ENCODE results near the gene ZCCHC4.

ZCCHC4 gene

DNA sequence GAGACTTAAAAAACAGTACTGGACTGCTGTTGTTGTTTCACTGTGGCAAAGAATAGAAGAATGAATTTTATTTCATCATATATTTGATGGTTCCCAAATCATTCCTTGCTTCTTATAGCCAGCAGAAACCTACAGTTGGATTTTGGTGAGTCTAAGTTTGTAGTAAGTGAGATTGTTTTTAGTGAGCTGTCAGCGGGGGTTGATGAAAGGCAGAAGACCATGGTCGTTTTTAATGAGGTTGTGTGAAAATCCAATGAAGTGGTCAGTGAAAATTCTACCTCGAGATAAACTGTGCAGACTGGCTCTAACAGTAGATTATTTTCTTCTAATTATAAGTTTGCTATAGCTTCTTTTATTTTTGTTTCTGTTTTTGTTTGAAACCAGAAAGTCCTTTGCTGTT is 100.7 kb downstream of the ZCCHC4 start:
- no peaks in the 10 kb centered on the region for H3K27me3 ChIP-seq (ENCODE audit: insufficient read depth, low read depth)
- TF ChIP-seq, protein P1, sequence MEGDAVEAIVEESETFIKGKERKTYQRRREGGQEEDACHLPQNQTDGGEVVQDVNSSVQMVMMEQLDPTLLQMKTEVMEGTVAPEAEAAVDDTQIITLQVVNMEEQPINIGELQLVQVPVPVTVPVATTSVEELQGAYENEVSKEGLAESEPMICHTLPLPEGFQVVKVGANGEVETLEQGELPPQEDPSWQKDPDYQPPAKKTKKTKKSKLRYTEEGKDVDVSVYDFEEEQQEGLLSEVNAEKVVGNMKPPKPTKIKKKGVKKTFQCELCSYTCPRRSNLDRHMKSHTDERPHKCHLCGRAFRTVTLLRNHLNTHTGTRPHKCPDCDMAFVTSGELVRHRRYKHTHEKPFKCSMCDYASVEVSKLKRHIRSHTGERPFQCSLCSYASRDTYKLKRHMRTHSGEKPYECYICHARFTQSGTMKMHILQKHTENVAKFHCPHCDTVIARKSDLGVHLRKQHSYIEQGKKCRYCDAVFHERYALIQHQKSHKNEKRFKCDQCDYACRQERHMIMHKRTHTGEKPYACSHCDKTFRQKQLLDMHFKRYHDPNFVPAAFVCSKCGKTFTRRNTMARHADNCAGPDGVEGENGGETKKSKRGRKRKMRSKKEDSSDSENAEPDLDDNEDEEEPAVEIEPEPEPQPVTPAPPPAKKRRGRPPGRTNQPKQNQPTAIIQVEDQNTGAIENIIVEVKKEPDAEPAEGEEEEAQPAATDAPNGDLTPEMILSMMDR (conservative IDR thresholded peaks at IDR 0.05; ENCODE audit: low read depth, low read length): no peak
- H3K4me2 ChIP-seq: no peak overlapping the region
- H4K20me1 ChIP-seq (ENCODE audit: insufficient read depth): no peaks in the 10 kb centered on the region
- H3K36me3 ChIP-seq (ENCODE audit: insufficient read depth): no peaks in the 10 kb centered on the region
- no peak overlapping the region for H2AFZ ChIP-seq (ENCODE audit: low read depth)
- H3K27ac ChIP-seq: no peak overlapping the region
- H3K9ac ChIP-seq: no peak overlapping the region
- H3K4me1 ChIP-seq (ENCODE audit: low read depth, poor library complexity, severe bottlenecking): no peaks in the 10 kb centered on the region
- no peaks in the 10 kb centered on the region for H3K79me2 ChIP-seq (ENCODE audit: insufficient read depth, low read depth)
- H3K4me3 ChIP-seq (IDR thresholded peaks at IDR 0.05; ENCODE audit: insufficient read depth, low read depth, low read length): no peak overlapping the region

- TF ChIP-seq, protein P1 (conservative IDR thresholded peaks at IDR 0.05; ENCODE audit: low read depth, low read length): no peak
- no peak overlapping the region for H3K9ac ChIP-seq
- no peaks in the 10 kb centered on the region for H3K79me2 ChIP-seq (ENCODE audit: insufficient read depth, low read depth)
- H3K27ac ChIP-seq: no peak overlapping the region
- no peak overlapping the region for H2AFZ ChIP-seq (ENCODE audit: low read depth)
- H3K4me3 ChIP-seq (IDR thresholded peaks at IDR 0.05; ENCODE audit: insufficient read depth, low read depth, low read length): no peak overlapping the region
- H3K27me3 ChIP-seq (ENCODE audit: insufficient read depth, low read depth): no peaks in the 10 kb centered on the region
- no peaks in the 10 kb centered on the region for H3K4me1 ChIP-seq (ENCODE audit: low read depth, poor library complexity, severe bottlenecking)
- no peaks in the 10 kb centered on the region for H3K36me3 ChIP-seq (ENCODE audit: insufficient read depth)
- H4K20me1 ChIP-seq (ENCODE audit: insufficient read depth): no peaks in the 10 kb centered on the region
- no peak overlapping the region for H3K4me2 ChIP-seq
These were observed 104.4 kb downstream of the ZCCHC4 start for GRCh38 chr4:25417014-25417413.
